ENCODE measurements around the gene ADAMTSL3.

ADAMTSL3 gene

GRCh38 chr15:83656943-83657528 lies 3.1 kb downstream of the ADAMTSL3 start:
- Histone ChIP-seq H2AFZ (ENCODE audit: low read depth, low read length) (no peak overlapping the region), H3K4me1 (ENCODE audit: low read length) (no peaks in the 10 kb centered on the region)

GRCh38 chr15:83657549-83657948 lies 3.6 kb downstream of the ADAMTSL3 start:
- Histone ChIP-seq H3K9ac (ENCODE audit: low read length) (no peak overlapping the region), H3K4me2 (ENCODE audit: low read length) (no peak overlapping the region), H3K79me2 (ENCODE audit: low read length) (no peaks in the 10 kb centered on the region), H3K27me3 (ENCODE audit: low read depth, low read length) (0 out of 2 replicates have a peak, but pooled peaks cover 3% of the 10 kb centered on the region), H3K36me3 (replicated peaks; ENCODE audit: low read depth, low read length) (no peaks in the 10 kb centered on the region), H3K4me1 (ENCODE audit: low read length) (no peaks in the 10 kb centered on the region), H2AFZ (ENCODE audit: low read depth, low read length) (no peak overlapping the region), H3K9me3 (ENCODE audit: insufficient read depth, low read length) (no peaks in the 10 kb centered on the region), H3K27ac (ENCODE audit: low read length) (no peak overlapping the region), H3K4me3 (ENCODE audit: low read length) (no peak overlapping the region), H4K20me1 (ENCODE audit: insufficient read depth, low read length) (no peaks in the 10 kb centered on the region)
- TF ChIP-seq EZH2phosphoT487 (IDR thresholded peaks at IDR 0.05; ENCODE audit: low read depth) (no peak), CTCF (IDR thresholded peaks at IDR 0.05; ENCODE audit: low read depth, low read length) (peak; percentile 56)

More at GRCh38 chr15:83656943-83657528, 3.1 kb downstream of the ADAMTSL3 start:
- Histone ChIP-seq H3K27ac (ENCODE audit: low read length) (no peak overlapping the region), H3K36me3 (replicated peaks; ENCODE audit: low read depth, low read length) (no peaks in the 10 kb centered on the region), H3K9me3 (ENCODE audit: insufficient read depth, low read length) (no peaks in the 10 kb centered on the region), H3K79me2 (ENCODE audit: low read length) (no peaks in the 10 kb centered on the region), H3K27me3 (ENCODE audit: low read depth, low read length) (0 out of 2 replicates have a peak, but pooled peaks cover 4% of the 10 kb centered on the region), H4K20me1 (ENCODE audit: insufficient read depth, low read length) (no peaks in the 10 kb centered on the region), H3K4me2 (ENCODE audit: low read length) (no peak overlapping the region), H3K4me3 (ENCODE audit: low read length) (no peak overlapping the region), H3K9ac (ENCODE audit: low read length) (no peak overlapping the region)
- TF ChIP-seq CTCF (IDR thresholded peaks at IDR 0.05; ENCODE audit: low read depth, low read length) (no peak), EZH2phosphoT487 (IDR thresholded peaks at IDR 0.05; ENCODE audit: low read depth) (no peak)

GRCh38 chr15:83658430-83659416 lies 4.8 kb downstream of the ADAMTSL3 start:
- Histone ChIP-seq H3K9me3 (ENCODE audit: insufficient read depth, low read length) (no peaks in the 10 kb centered on the region), H4K20me1 (ENCODE audit: insufficient read depth, low read length) (no peaks in the 10 kb centered on the region), H3K4me2 (ENCODE audit: low read length) (no peak overlapping the region), H2AFZ (ENCODE audit: low read depth, low read length) (no peak overlapping the region), H3K27me3 (ENCODE audit: low read depth, low read length) (peaks cover 7% of the 10 kb centered on the region), H3K36me3 (replicated peaks; ENCODE audit: low read depth, low read length) (no peaks in the 10 kb centered on the region), H3K27ac (ENCODE audit: low read length) (no peak overlapping the region), H3K79me2 (ENCODE audit: low read length) (no peaks in the 10 kb centered on the region), H3K4me1 (ENCODE audit: low read length) (no peaks in the 10 kb centered on the region), H3K9ac (ENCODE audit: low read length) (no peak overlapping the region), H3K4me3 (ENCODE audit: low read length) (no peak overlapping the region)
- TF ChIP-seq CTCF (IDR thresholded peaks at IDR 0.05; ENCODE audit: low read depth, low read length) (no peak), EZH2phosphoT487 (IDR thresholded peaks at IDR 0.05; ENCODE audit: low read depth) (no peak)

GRCh38 chr15:83659417-83659812 lies 5.5 kb downstream of the ADAMTSL3 start:
- Histone ChIP-seq H3K4me2 (ENCODE audit: low read length) (no peak overlapping the region), H3K36me3 (replicated peaks; ENCODE audit: low read depth, low read length) (no peaks in the 10 kb centered on the region), H3K4me1 (ENCODE audit: low read length) (no peaks in the 10 kb centered on the region), H2AFZ (ENCODE audit: low read depth, low read length) (no peak overlapping the region), H3K9ac (ENCODE audit: low read length) (no peak overlapping the region), H3K79me2 (ENCODE audit: low read length) (no peaks in the 10 kb centered on the region), H3K9me3 (ENCODE audit: insufficient read depth, low read length) (no peaks in the 10 kb centered on the region), H3K27ac (ENCODE audit: low read length) (no peak overlapping the region), H4K20me1 (ENCODE audit: insufficient read depth, low read length) (no peaks in the 10 kb centered on the region), H3K27me3 (ENCODE audit: low read depth, low read length) (peaks cover 13% of the 10 kb centered on the region), H3K4me3 (ENCODE audit: low read length) (no peak overlapping the region)
- no peak for TF ChIP-seq EZH2phosphoT487 (IDR thresholded peaks at IDR 0.05; ENCODE audit: low read depth)
- TF ChIP-seq CTCF (IDR thresholded peaks at IDR 0.05; ENCODE audit: low read depth, low read length) = no peak
